ENCODE results near the gene DPCD.
"Not testable (repeated sequence)": the region's sequence is repeated elsewhere in the genome, so short reads cannot be mapped to it uniquely, and the experiment has no call there.

Gene DPCD

DNA sequence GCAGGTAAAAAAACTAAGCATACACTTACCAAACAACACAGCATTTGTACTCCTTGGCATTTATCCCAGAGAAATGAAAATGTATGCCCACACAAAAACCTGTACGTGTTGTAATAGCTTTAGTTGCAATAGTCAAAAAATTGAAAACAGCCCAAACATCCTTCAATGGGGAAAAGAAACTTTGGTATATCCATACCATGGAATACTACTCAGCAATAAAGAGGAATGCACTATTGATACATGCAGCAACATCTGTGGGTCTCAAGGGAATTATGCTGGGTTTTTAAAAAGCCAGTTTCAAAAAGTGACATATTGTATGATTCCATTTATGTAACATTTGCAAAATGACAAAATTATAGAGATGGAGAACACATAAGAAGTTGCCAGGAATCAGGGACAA is 35.4 kb downstream of the DPCD start:
- no peak for DNase-seq

DNA sequence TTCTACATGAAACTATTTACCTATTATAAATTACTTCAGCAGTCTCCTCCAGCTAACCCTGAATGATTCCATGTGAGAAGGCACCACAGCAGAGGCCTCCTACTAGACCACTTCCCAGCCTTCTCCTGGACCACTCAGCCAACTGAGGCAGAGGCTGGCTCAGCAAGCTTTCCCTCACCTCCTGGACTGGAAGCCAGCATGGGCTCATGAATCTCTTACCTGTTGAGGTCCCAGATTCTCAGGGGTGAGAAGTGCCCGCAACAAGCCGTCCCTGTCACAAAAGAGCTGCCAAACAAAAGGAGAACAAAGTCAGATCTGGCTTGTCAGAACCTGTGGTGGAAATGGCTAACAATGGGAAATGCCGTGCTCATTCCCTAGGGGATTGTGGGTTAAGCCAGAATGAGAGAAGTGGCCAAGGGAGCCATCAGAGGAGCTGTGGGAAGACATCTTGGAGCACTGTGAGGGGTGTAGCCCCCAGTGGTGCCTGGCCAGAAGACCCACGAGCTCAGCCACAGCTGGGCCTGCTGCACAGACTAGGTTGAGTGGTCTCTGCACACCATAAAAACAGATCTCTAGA is 36.5 kb downstream of the DPCD start:
- DNase-seq, result no peak

DNA sequence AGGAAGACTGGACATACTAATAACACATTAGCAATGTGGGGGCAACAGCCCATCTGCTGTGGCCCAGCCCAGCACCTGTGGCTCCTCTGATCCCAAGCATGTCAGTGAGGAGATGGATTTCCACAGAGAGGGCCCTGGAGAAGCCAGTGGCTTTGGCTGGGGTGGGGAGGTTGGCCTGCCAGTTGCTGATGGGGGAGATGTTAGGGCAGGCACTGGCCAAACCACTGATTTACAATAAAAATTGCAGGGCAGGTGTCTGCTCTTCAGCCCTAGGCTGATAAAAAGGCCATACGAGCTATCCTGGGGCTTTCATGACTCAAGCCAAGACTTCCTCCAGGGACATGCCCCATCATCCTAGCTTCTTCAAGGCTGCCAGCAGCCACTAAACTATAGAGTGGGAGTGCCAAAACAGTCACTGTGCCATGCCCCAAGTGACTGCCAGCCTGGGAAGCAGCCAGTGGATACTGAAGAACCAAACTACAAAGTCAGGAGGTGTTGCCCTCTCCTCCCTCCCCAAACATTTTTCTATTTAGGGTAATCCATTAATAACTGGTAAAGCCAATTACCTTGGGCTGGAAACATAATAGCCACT is 37.8 kb downstream of the DPCD start:
- DNase-seq, result no peak

DNA sequence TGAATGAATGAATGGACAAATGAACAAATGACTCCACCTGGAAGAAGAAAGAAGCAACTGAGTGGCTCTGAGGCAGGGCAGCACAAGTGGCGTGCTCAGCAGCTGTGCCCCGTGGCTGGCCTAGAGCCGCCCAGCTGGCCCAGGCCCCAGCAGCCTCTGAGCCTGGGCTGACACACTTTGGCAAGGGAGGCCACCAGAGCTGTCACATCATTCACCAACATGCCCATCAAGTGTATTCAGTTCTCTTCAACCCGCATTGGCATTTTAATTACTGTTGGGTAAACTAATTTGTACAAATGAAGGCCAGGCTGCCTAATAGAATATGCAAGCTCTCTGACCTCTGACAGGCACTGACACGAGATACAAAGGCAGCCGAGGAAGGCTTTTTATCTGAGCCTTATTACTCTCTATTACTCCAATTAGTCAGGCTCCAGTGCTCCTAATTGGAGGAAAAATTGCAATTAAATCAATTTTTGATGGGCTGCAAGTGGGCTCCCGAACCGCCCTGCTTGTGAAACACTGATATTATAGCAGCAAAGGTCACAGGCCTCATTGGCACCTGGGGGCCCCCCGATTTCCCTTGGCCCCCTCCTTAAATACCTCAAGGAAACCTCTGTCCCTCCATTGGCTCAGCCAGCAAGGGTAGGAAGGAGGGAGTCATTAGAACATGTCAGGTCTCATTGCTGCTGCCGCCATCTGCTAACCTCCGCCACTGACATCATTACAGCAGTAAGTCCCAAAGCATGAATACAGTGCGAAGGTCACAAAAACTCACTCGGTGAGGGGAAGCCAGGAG is 41.9 kb downstream of the DPCD start:
- no peak for DNase-seq

DNA sequence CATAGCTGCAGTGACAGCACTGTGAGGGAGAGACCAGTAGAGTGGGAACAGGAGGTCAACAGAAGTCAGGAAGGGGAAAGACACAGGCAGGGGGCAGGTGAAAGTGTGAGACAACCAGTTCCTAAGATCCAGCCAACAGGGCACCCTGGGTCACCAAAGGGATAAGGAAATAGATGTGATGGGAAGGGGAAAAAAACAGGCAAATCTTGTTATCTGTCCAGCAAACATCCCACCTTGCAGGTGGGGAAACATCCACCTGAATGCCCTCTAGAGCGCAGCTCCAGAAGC is 42.5 kb downstream of the DPCD start:
- DNase-seq, result no peak

DNA sequence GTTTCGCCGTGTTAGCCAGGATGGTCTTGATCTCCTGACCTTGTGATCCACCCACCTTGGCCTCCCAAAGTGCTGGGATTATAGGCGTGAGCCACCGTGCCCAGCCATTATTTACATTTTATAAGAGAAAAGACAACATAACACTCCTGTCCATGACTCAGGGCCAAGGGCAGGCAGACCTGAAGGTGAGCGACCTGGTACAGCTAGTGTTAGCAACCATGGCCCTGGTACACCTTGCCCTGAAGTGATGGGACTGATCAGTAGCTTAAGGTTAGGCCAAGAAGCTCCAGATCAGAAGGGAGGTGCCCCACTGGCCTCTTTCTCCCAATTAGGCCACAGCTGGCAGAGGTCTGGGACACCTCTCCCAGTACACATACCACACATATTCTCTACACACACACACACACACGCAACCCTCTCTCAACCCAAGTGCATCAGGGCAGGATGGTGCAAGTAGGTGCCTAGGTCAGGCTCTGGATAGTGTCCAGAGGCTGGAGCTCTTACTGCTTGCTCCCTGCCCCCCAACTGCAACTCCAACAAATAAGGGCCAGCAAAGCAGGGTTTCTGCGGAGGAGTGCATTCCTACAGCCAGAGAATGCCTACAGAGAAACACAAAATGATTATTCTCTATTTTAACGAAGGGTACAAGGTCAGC is 43.8 kb downstream of the DPCD start:
- no peak for DNase-seq

DNA sequence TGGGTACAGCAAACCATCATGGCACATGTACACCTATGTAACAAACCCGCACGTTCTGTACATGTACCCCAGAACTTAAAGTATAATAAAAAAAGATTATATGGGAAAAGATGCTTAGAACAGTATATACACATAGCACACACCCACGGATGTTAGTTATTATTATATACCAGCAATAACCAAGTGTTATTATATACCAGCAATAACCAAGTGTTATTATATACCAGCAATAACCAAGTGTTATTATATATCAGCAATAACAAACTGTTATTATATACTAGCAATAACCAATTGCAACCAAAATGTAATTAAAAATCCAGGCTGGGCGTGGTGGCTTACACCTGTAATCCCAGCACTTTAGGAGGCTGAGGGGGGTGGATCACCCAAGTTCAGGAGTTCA is 45.4 kb downstream of the DPCD start:
- DNase-seq, result not testable (repeated sequence)

DNA sequence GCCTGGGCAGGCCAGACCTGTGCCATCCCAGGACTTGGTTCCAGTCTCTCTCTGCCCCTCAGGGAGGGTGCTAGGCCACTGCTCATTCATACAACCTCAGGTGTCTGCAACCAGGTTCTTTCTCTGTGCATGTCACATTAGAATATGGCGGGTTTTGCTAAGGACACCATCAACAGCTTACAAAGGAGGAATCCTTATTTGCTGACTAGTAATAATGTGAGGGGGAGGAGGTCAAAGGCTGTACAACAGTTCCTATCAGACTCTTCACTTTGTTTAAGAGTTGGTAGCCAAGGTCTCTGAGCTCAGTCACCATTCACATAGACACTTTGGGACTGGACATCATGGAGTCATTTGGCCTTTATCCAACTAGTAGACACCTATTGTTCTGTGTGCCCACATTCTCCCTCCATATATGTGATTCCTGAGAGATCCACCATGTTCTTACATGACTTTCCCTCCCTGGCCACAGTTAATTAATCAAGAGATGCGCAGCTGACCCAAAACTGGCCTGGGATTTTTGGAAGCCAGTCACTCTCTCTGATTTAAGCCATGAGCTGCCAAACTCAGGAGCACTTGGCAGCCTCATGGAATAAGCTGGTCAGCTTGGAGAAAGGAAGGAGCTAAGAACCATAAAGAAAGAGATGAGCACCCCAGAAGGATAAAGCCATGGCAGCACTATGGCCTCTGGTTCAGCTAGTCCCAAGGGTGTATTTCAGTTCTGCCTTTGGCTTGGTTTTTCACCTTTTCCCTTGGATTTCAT is 51.2 kb downstream of the DPCD start:
- DNase-seq, result no peak

DNA sequence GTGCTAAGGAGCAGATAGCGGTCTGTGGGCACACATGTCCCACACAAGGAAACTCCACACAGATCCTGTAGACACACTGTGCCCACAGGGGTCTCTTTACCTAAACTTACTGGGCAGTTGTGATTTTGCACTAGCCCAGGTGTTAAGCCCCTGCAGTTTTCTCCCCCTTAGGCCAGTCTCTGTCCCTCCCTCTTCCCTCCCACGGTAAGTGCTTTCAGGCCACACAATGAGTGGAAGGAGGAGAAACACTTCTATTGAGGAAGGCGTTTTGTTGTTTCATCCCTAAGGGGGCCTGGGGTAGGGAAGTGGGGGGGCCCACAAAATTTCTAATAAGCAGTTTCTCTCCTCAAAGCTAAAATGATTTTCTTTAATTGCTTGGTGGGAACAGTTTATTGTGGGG is 55.4 kb downstream of the DPCD start:
- no peak for DNase-seq

DNA sequence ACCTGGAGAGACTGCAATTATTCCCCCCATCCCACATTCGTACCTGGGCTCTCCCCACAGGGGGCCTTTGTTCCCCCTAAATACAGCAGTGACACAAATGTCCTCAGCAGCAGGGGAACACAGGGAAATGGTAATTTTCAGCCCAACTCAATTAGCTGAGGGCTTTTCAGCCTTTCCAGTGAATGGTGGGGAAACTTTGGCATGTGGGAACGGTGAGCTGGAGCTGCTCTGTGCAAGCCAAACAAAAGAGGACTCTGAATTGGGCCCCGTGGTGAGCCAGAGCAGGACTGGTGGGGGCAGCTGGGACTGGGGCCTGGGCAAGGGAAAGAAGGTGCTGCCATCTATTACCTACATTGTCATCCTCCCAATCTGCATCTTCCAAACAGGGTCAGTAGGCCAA is 55.9 kb downstream of the DPCD start:
- no peak for DNase-seq

DNA sequence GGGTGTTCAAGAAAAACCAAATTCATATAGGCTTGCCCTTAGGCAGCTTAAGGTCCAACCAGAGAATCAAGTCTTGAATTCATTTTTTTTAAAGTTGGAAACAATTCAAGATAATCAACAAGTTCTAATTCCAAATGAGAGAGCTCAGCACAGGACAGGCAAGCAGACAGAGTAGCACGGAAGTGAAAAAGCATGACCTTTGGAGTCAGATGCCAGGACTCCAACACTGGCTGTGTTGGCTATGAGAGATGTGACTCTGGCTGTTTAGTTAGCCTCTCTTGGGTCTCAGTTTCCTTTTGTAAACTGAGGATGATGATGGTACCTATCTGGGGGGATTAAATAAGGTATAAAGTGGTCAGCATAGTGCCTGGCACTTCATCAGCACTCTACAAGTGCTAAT is 57.5 kb downstream of the DPCD start:
- no peak for DNase-seq

DNA sequence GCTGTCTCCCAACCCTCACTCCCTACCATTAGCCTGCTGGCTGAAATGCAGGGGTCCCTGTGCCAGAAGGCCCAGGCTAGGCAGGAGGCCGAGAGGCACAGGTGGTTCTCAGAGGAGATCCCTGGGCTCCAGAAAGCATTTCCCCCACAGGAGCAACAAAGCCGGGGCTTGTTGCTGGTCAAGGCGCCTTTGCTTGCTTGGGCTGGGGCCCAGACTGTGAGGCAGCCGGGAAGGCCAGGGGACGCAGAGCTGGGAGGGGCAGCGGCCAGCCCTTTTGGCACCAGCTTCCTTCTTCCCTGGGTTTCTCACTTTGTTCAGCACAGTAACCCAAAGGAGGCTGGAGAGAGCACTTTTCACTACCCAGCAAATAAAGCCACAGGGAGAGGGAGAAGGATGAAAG is 58.2 kb downstream of the DPCD start:
- DNase-seq, result no peak

DNA sequence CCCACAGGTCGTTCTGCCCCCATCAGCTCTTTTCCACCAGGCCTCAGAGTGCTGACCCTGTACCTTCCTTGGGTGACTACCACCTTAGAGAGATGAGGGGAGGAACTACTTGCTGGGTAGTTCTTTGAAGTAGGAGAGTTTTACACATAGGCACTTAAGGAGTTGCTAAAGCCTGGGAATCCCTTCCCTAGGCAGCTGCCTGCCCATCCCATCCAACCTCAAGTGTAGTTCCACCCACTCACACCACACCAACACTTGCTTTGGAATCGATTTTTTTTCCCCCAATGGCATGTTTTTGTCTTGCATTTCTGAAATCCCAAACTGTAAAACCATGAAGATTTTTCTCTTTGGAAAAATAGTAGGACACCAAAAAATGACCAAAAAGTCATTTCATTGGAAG is 59.1 kb downstream of the DPCD start:
- no peak for DNase-seq

DNA sequence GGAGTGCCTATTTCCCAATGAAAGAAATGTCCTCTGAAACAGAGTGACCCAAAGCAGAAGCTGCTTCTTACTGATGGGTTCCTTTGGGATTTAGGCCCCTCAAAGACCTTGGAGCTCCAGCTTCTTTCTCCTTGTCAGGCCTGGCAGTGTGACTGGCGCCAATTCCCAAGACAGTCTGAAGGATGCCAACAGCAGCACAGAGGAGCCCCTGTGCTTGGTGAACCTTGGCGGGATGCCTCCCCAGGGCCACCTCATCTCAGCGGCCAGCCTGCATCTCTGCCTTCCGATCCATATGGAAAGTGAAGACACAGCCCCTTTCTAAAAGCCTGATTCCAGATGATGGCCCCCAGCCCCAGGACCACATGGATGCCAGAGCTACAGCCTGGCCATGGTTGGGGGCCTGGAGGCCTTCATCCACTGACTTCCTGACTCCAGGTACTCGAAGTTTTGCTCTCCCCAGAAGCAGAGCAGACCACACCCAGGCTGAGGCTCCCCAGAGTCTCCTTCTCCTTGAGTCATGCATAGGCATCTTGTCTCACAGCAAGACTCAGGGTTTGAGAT is 61.5 kb downstream of the DPCD start:
- DNase-seq, result no peak

DNA sequence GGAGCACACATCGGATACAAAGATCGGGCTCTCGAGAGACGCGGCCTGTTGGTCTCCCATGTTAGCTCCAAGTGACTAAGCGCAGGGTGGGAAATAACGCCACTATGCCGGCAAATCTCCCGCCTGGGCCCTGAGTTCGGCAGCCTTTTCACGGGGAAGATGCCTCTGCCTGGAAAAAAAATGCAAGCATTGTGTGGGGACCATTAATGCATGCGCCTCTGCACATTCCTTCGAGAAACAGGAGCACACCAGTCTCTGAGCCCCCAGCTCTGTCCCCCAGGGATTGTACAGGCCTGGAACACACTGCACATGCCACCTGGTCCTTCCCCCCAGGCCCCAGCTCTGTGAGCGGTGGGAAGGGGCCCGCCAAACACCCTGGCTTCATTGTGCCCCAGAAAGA is 62.7 kb downstream of the DPCD start:
- DNase-seq, result no peak

DNA sequence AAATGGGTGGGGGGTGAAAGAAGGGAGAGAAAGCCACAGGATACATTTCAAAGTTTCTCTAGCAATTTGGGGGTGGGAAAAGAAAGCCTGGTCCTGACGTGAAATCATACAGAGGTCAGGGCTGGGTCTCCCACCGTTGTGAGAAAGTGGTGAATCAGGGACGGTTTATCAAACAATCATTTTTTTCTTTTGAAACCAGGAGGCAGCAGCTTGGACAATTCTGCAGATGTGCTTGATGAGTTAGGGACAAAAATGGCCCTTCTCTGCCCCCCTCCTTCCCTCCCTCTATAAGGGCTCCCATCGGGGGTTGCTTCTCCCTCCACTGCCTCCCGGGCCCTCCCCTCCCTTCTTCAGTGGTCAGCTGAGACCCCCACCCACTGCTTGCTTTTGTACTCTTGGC is 63.2 kb downstream of the DPCD start:
- DNase-seq, result no peak

DNA sequence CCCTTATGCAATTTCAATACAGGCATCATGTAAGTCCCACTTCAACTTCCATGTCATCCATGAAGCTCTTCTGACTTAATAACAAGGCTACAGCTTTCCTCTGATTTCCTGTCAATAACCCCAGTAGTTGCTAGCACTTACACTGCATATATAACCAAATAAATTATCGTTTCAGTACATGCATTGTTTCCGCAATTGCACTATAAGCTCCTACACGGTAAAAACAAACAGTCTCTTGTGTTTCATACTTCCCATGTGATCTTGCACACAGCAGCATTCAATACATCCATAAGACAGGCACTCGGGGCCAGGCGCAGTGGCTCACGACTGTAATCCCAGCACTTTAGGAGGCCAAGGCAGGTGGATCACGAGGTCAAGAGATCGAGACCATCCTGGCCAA is 65.4 kb downstream of the DPCD start:
- DNase-seq, result no peak

DNA sequence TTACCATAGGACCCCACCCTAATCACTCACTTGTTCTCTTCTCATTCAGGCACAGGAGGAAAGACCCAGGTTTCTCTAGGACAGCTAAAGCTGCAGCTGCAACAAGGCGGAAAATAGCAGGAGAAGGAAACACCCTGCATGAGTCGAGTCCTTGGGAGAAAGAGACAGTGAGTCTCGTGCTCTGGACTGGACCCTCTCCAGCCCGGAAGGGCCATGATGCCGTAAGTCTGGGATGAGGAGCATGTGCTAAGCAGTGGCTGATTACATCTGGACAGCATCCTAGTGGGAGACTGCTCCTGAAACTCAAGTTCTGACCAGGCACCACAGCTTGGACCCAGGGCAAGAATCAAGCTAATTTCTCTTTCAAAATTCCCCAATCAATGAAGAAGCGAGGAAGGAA is 67.4 kb downstream of the DPCD start:
- no peak for DNase-seq

DNA sequence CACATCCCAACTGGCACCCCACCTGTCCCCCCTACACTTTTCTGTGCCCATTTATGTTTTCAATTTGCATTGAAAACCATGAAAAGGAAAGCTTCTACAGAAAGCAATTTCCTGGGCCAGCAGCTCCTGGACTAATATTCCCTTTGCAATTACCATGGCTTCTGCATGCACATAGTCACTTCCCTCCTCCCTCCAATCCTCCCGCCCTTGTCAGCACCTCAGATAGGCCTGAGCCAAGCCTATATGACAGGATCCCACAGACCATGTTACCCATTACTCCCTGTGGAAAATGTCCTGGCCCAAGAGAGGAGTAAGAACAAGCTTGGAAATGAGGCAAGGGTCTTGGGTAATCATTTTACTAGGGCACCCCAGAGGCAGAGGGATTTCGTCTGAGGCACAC is 68.8 kb downstream of the DPCD start:
- DNase-seq, result no peak

DNA sequence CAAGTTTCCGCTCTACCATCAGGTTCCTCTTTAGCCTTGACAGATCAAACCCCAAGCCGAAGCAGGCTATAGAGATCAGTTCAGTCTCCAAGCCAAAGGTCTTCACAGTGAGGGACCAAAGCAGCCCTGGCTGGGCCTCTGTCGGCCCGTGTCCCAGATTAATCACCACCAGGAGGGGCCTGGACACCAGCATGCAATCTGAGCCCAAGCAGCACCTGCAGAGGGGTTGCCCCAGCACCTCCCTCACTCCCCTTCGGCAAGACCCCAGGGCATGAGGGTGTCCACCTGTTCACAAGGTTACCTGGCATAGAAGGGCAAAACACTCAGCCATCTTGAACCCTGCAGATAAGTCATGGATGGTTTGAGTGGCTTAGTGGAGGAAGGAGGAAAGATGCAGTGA is 70.9 kb downstream of the DPCD start:
- no peak for DNase-seq
